COLO668 (cell line): ENCODE results near the gene MCM7.

Source experiments
- DNase-seq: peaks from one replicate; lab custom pipeline; 2025; ENCODE audit not compliant: unreplicated experiment; lab: John Stamatoyannopoulos, UW

The MCM7 gene

GRCh38 chr7:100124301-100125230 is 23.4 kb upstream of the MCM7 start:
- no peak for DNase-seq

DNA sequence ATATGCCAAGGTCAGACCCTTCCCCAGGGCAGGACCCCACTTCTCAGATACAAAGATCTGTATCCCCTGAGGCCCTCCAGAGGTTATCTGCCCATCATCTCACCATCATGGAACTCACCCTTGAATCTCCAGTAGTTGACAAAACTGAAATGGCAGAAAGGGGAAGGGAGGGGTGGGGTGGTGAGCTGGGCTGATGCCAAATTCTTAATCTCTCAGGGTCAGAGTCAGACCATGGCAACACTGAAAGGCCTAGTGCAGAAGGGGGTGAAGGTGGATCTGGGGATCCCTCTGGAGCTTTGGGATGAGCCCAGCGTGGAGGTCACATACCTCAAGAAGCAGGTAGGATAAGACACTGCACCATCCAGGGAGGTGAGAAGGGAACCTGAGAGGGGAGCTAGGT is 21.4 kb upstream of the MCM7 start:
- DNase-seq, result no peak

GRCh38 chr7:100122067-100122466 is 20.9 kb upstream of the MCM7 start:
- peak; percentile 93 for DNase-seq

DNA sequence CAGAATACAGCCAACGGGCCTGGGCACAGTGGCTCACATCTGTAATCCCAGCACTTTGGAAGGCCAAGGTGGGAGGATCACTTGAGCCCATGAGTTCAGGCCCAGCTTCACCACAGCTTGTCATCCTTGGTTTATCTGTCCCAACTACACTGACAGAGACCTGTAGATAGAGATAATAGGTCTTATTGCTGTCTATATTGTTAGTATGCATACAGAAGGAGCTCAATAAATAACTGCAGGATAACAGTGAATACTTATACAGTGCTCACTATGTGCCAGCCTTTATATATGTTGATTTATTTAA is 19.5 kb upstream of the MCM7 start:
- peak; percentile 18 for DNase-seq

DNA sequence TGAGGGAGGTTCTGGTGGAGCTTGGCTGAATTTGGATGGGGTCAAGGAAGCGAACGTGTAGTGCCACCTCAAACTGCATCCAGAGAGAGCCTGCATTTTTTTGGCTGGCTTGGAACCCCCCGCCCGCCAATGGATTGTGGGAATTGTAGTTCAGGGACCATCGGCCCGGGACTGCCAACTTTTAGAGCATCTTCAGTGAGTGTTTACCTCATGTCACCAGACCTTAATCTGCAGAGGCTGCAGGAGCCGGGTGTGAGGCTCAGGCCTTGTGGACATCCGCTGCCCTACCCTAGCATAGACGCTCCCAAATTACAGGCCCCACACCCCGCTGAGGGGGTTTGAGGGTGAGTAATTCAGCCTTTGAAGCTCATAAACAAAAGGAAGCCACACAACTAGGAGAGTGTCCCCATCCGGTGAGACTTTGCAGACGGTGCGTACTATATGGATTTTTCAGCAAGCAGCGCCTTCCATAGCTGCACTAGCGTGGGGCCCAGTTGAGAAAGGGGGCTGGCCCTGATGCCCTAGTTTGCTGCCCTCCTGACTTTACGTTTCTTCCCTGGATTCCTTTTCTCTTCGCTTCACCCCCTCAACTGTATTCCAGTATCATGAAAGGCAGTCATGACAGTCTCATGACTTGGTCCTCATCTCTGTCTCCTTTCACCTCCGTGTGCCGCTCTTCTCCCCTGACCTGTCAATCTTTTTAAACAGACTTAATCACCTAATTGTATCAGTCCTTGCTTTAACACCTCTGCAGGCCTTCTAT is 19.0 kb upstream of the MCM7 start:
- peak; percentile 51 for DNase-seq

GRCh38 chr7:100119072-100119969 is 18.1 kb upstream of the MCM7 start, which contains the start of the genes CNPY4 and TAF6:
Gene CNPY4 (plus strand): TSS chr7:100119634. CDS start chr7:100119745, 111 bp downstream.
Gene TAF6 (minus strand): TSS chr7:100119358. CDS start chr7:100114209, 5,149 bp downstream.
- peak; percentile 95 for DNase-seq

GRCh38 chr7:100118388-100119071 is 17.3 kb upstream of the MCM7 start:
- DNase-seq, result no peak

DNA sequence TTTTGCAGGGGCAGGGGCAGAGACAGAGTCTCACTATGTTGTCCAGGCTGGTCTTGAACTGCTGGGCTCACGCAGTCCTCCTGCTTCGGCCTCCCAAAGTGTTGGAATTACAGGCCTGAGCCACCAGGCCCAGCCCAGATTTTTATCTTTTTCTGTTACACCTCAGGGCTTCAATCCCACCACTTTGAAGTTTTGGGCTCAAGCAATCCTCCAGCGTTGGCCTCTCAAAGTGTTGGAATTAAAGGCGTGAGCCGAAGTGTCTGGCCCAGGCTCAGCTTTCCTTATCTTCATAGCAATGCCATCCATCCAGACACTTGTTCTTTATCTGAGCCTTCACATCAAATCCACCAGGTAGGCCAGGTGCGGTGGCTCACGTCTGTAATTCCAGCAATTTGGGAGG is 13.8 kb upstream of the MCM7 start:
- no peak for DNase-seq

DNA sequence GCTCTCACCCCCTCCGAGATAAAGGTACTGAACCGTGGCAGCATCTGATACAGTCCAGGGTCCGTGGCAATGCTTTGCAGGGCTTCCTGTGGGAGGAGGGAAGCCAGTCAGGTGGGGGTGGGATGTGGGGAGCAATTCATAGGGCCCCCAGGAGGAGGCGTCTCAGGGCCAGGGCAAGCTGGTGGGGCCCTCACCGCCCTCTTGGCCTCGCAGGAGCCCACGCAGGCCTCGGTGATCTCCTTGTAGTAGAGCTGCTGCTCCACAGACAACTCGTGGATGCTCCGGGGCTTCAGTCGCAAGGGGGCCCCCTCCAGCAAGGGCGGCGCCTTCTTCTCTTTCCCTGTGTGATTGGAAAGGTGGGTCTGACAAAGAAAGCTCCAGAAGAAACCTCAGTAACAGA is 10.7 kb upstream of the MCM7 start:
- no peak for DNase-seq

DNA sequence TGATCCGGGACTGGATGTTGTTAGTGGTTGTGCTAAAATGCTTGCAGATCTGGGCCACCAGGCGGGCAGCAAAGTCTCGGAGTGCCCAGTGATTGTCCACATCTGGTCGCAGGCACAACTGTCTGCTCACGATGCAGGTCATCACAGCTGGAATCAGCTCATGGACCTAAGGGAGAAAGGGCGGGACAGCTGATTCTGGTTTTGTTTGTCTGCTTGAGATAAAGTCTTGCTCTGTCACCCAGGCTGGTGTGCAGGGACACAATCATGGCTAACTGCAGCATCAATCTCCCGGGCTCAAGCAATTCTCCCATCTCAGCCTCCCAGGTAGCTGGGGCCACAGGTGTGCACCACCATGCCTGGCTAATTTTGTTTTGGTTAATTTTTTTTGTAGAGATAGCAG is 10.0 kb upstream of the MCM7 start:
- DNase-seq, result no peak

DNA sequence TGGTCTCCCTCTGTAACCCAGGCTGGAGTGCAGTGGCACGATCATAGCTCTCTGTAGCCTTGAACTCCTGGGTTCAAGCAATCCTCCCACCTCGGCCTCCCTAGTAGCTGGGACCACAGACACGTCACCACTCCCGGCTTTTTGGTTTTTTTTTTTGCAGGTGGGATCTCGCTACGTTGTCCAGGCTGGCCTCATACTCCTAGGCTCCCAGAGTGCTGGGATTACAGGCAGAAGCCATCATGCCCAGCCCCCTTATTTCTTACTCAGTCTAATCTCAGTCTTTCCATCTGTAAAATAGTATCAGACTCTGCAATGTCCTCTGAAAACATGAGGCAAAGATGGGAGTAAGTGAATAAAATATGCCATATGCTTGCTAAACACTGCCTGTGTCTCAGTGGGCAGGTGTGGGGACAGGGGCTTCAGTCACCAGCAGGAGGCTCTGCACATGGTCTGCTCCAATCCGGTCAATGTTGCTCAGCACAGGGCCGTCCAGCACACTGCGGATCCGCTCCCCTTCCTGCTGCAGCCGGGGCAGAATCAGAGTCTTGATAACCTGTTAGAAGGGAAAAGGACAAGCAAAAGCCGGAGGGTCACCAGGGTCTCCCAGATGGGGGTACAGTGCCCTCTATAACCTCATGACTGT is 8.4 kb upstream of the MCM7 start:
- no peak for DNase-seq

GRCh38 chr7:100107890-100108289 is 6.7 kb upstream of the MCM7 start:
- no peak for DNase-seq

DNA sequence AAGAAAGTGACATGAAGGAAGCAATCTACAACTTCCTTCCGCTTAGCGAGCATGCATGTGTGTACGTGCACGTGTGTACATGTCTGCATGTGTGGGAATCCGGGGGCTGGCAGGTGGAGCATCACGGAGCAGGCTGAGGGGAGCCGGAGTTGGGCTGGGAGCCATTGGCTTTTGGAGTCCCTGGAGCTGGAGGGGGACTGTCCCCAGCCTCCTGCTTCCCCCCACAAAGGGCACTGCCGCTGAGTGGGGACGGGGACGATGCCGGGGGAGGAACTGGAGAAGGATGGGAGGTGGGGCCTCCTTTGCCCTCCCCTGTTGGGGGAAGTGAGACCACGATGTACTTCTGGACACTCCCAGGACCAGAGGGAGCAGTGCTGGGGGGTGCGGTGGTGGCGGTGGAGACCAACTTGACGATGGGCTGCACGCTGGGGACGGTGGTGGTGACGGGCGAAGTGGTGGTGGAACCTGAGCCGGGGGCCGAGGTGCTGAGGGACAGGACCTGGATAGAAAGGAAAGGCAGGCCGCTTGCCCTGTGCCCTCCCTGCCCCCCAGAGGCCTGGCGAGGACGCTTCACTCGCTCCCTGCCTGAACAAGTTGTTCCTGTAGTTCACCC is 6.0 kb upstream of the MCM7 start:
- no peak for DNase-seq

- DNase-seq, result no peak
Measured at GRCh38 chr7:100106633-100107032, 5.4 kb upstream of the MCM7 start.

- DNase-seq, result no peak
Measured at GRCh38 chr7:100105534-100105933, 4.3 kb upstream of the MCM7 start.

- no peak for DNase-seq
Measured at GRCh38 chr7:100102950-100103840, 2.0 kb upstream of the MCM7 start.

- peak; percentile 98 for DNase-seq
Measured at GRCh38 chr7:100100420-100101015, 679 bp downstream of the MCM7 start.

- no peak for DNase-seq
Measured at GRCh38 chr7:100099452-100099851, 1.7 kb downstream of the MCM7 start.
